HepG2 (cell line): ENCODE data around the gene CLDN16. TPM values are rescaled to one million over a fixed set of nuclear protein-coding genes. Genes with fewer than 3 reads are reported as not detected.

Experiments used
- ATAC-seq: fragments of 200-7000 bp; cut with Tn5 transposase; 3 replicates; pipeline ENCODE4 v1.9.1; 2020; ENCODE audit warnings: mild to moderate bottlenecking, moderate library complexity
- BruUV-seq: library from RNA; stranded (reverse); fragments of 400-500 nt; replicated peaks from 2 replicates; lab custom pipeline; 2021; lab: Mats Ljungman, UMichigan
- CTCF ChIA-PET: fragments of 300-600 bp; formaldehyde crosslinking; extraction: SDS; loops from one replicate; lab custom pipeline; 2021; ENCODE audit warnings: low total read pairs, inconsistent platforms, low intra/inter-chr PET ratio; lab: Yijun Ruan, JAX
- POLR2A ChIA-PET: fragments of 350-600 bp; sonication (Branson Sonifier 250); formaldehyde crosslinking; loops from one replicate; lab custom pipeline; 2020; ENCODE audit warnings: antibody characterized with exemption, inconsistent platforms; lab: Yijun Ruan, JAX
- DNase-seq: peaks from one replicate; pipeline ENCODE4 v3.0.0-alpha.2; 2015; ENCODE audit warnings: low spot score
- FAIRE-seq: peaks from 3 replicates; lab custom pipeline; 2011; peaks lifted over from hg19 to GRCh38; lab: Jason Lieb, UNC
- H2AFZ ChIP-seq: one replicate; pipeline ENCODE4 v1.6.1; 2011; ENCODE audit warnings: low read length, inconsistent platforms
- H3K27ac ChIP-seq: fragments of 300-600 bp; 3 replicates; pipeline ENCODE4 v1.8.0; 2011; ENCODE audit warnings: mixed run types, mild to moderate bottlenecking, mixed read lengths, low read length, inconsistent platforms; ENCODE audit not compliant: insufficient read depth; ENCODE audit errors: extremely low read length
- H3K27me3 ChIP-seq, 2 experiments: fragments of 200-600 bp in 1 of 2; 2 replicates in 1 of 2; 3 replicates in 1 of 2; pipeline versions ENCODE4 v1.6.0 to v1.8.0; 2011; ENCODE audit warnings: low read length in 2 of 2, mild to moderate bottlenecking in 2 of 2, moderate library complexity in 2 of 2, inconsistent platforms in 1 of 2; ENCODE audit not compliant: insufficient read depth in 2 of 2, control insufficient read depth in 1 of 2
- H3K36me3 ChIP-seq, 2 experiments: fragments of 200-600 bp in 1 of 2; replicated peaks in 1 of 2; 2 replicates in 1 of 2; 3 replicates in 1 of 2; pipeline versions ENCODE4 v1.5.1 to v1.8.0; 2011; ENCODE audit warnings: low read length in 2 of 2, inconsistent platforms in 1 of 2; ENCODE audit not compliant: insufficient read depth in 2 of 2, control insufficient read depth in 1 of 2
- H3K4me1 ChIP-seq: 2 replicates; pipeline ENCODE4 v1.5.1; 2012; ENCODE audit warnings: low read length, inconsistent platforms; ENCODE audit not compliant: insufficient read depth
- H3K4me2 ChIP-seq: 2 replicates; pipeline ENCODE4 v1.6.0; 2011; ENCODE audit warnings: low read depth, low read length, inconsistent platforms
- H3K4me3 ChIP-seq, 3 experiments: fragments of 200-600 bp in 1 of 3; sonication (generic), shearing (Covaris generic) in 1 of 3; replicated peaks in 1 of 3; 2 replicates each; pipeline ENCODE4 v1.5.1; 2011 to 2016; ENCODE audit warnings: low read length in 3 of 3, inconsistent platforms in 2 of 3, low read depth in 2 of 3, mild to moderate bottlenecking in 2 of 3, control low read depth in 1 of 3, mixed read lengths in 1 of 3; ENCODE audit not compliant: insufficient read depth in 1 of 3
- H3K79me2 ChIP-seq: one replicate; pipeline ENCODE4 v1.6.1; 2011; ENCODE audit warnings: low read length, inconsistent platforms; ENCODE audit not compliant: insufficient read depth
- H3K9ac ChIP-seq: 2 replicates; pipeline ENCODE4 v1.6.0; 2011; ENCODE audit warnings: mild to moderate bottlenecking, low read depth, low read length, inconsistent platforms; ENCODE audit not compliant: insufficient read depth
- H3K9me3 ChIP-seq: 2 replicates; pipeline ENCODE4 v1.5.1; 2012; ENCODE audit warnings: mild to moderate bottlenecking, low read length
- H4K20me1 ChIP-seq: 2 replicates; pipeline ENCODE4 v1.6.0; 2011; ENCODE audit warnings: inconsistent platforms, mild to moderate bottlenecking, low read length, moderate library complexity; ENCODE audit not compliant: insufficient read depth
- ATF1 ChIP-seq: IDR thresholded peaks from 2 replicates; pipeline ENCODE4 v1.6.1; 2016; ENCODE audit warnings: mild to moderate bottlenecking, control low read depth
- DMAP1 ChIP-seq: IDR thresholded peaks from 2 replicates; pipeline ENCODE4 v1.6.1; 2016
- KLF12 ChIP-seq: sonication (generic); formaldehyde crosslinking; IDR thresholded peaks from 2 replicates; pipeline ENCODE4 v1.4.0; 2020; ENCODE audit warnings: missing genetic modification reagents, borderline replicate concordance
- KMT2B ChIP-seq: IDR thresholded peaks from 2 replicates; pipeline ENCODE4 v1.6.1; 2016; ENCODE audit warnings: missing genetic modification reagents, missing compliant biosample characterization
- MAFF ChIP-seq: IDR thresholded peaks from 2 replicates; pipeline ENCODE4 v1.6.1; 2011; ENCODE audit warnings: low read depth, low read length, improper control_type of control experiment
- MAFK ChIP-seq, 2 experiments: IDR thresholded peaks in 1 of 2; conservative IDR thresholded peaks in 1 of 2; 2 replicates each; pipeline ENCODE4 v1.6.1; 2011; ENCODE audit warnings: improper control_type of control experiment in 2 of 2, low read length in 2 of 2
- MATR3 ChIP-seq: sonication (generic); formaldehyde crosslinking; IDR thresholded peaks from 2 replicates; pipeline ENCODE4 v1.4.0; 2020; ENCODE audit warnings: missing genetic modification reagents
- ONECUT2 ChIP-seq: sonication (generic); formaldehyde crosslinking; IDR thresholded peaks from 2 replicates; pipeline ENCODE4 v1.4.0; 2020; ENCODE audit warnings: missing genetic modification reagents
- PHF8 ChIP-seq: sonication (generic); formaldehyde crosslinking; IDR thresholded peaks from 2 replicates; pipeline ENCODE4 v1.5.0; 2020; ENCODE audit warnings: missing genetic modification reagents
- PRPF4 ChIP-seq: fragments of 200-400 bp; formaldehyde crosslinking; IDR thresholded peaks from 2 replicates; pipeline ENCODE4 v1.6.1; 2016; ENCODE audit warnings: low read length, low read depth; ENCODE audit not compliant: poor library complexity, severe bottlenecking
- SAFB2 ChIP-seq: sonication (generic); formaldehyde crosslinking; IDR thresholded peaks from 2 replicates; pipeline ENCODE4 v1.5.1; 2020; ENCODE audit warnings: missing genetic modification reagents, low read depth, mild to moderate bottlenecking, borderline replicate concordance
- TCF7L2 ChIP-seq: IDR thresholded peaks from 2 replicates; pipeline ENCODE4 v1.6.1; 2011; ENCODE audit warnings: mild to moderate bottlenecking, low read depth, low read length, moderate library complexity
- THYN1 ChIP-seq: sonication (generic); formaldehyde crosslinking; IDR thresholded peaks from 2 replicates; pipeline ENCODE4 v1.8.1; 2023; ENCODE audit warnings: low read depth, mild to moderate bottlenecking, moderate library complexity, missing genetic modification reagents, borderline replicate concordance
- ZGPAT ChIP-seq: IDR thresholded peaks from 2 replicates; pipeline ENCODE4 v1.6.1; 2016; ENCODE audit warnings: mild to moderate bottlenecking
- ZNF136 ChIP-seq: sonication (generic); formaldehyde crosslinking; IDR thresholded peaks from 2 replicates; pipeline ENCODE4 v1.8.1; 2022; ENCODE audit warnings: low read depth, mild to moderate bottlenecking, moderate library complexity, missing genetic modification reagents
- ZNF264 ChIP-seq: sonication (generic); formaldehyde crosslinking; IDR thresholded peaks from 2 replicates; pipeline ENCODE4 v1.4.0; 2020; ENCODE audit warnings: missing genetic modification reagents
- ZNF782 ChIP-seq: sonication (generic); formaldehyde crosslinking; IDR thresholded peaks from 2 replicates; pipeline ENCODE4 v1.4.0; 2020; ENCODE audit warnings: missing genetic modification reagents, mild to moderate bottlenecking, borderline replicate concordance
- ZNF891 ChIP-seq: sonication (generic); formaldehyde crosslinking; IDR thresholded peaks from 2 replicates; pipeline ENCODE4 v1.5.0; 2020; ENCODE audit warnings: mild to moderate bottlenecking, missing genetic modification reagents
- ZSCAN20 ChIP-seq: sonication (generic); formaldehyde crosslinking; IDR thresholded peaks from 2 replicates; pipeline ENCODE4 v1.4.0; 2020; ENCODE audit warnings: missing genetic modification reagents, mild to moderate bottlenecking, borderline replicate concordance
- WGBS: methylation state at CpG from one replicate; pipeline ENCODE4 v1.1.6; 2017; ENCODE audit warnings: low lambda C conversion rate; 5-methylcytosine and 5-hydroxymethylcytosine counted together
- in situ Hi-C: cut with HindIII; loops from 2 replicates; pipeline ENCODE4 v1.10.0; 2017; ENCODE audit warnings: low pct_unique_long_range_greater_than_20kb; ENCODE audit not compliant: extremely low pct_ligation_motif_present
- intact Hi-C: fragments of 100-400 bp; cut with micrococcal nuclease; formaldehyde crosslinking; loops from one replicate; pipeline ENCODE4 v1.10.0; 2022; ENCODE audit not compliant: unreplicated experiment
- polyA plus RNA-seq, 8 experiments: library from polyadenylated mRNA; depleted of rRNA in 3 of 8; stranded (reverse) in 7 of 8; unstranded in 1 of 8; fragments of >200 nt; fragmentation: Illumina TruSeq in 4 of 8; extraction: Trizol in 4 of 8; gene quantifications; 2 replicates each; pipeline versions ENCODE4 v1.2.1 to v1.2.3, GENCODE V29; 2011 to 2016; ENCODE audit warnings: low read depth in 4 of 8, missing spikeins in 1 of 8, mixed read lengths in 1 of 8; ENCODE audit not compliant: insufficient read depth in 1 of 8
- total RNA-seq, 5 experiments: library from RNA; depleted of rRNA; stranded (reverse); fragments of >200 nt; fragmentation: Illumina TruSeq; extraction: Trizol; gene quantifications; 2 replicates each; pipeline ENCODE4 v1.2.3, GENCODE V29; 2016; ENCODE audit warnings: low read depth in 1 of 5
- TF ChIP-seq, protein P1 (sequence below): IDR thresholded peaks from 2 replicates; pipeline ENCODE4 v1.6.1; 2012; ENCODE audit warnings: low read depth, low read length, improper control_type of control experiment

CLDN16 gene
- total and polyA plus RNA-seq, 2 of the 13 experiments (the other 11 are each of a cell fraction or from before 2014, with no cell fraction given), result 0.13 to 0.24 TPM

DNA sequence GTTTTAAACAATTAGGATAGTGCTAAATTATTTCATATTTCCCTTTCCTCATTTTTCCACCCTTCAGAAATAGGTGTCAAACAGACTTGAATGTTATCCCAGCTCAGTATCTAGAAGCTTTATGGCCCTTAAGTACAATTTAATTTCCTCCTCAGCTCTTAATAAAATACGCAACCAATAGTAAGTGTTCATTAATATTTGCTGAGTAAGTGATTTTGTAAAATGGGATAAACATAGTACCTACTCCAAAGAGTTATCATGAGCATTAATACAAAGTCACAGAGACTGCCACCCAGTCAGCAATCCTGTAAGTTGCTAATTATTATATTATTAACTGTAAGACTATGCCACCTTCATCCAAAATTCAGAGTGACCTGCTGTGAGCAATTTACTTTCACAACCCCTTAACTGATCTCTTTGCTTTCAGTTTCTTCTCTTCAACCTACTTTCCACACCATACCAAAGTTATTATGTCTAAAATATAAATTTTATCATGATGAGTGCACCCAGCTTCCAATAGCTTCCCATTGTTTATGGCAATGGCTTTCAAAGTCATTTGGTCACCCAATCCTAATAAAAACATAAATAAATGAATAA, 35.0 kb upstream of the CLDN16 start:
- no peak for ATAC-seq
- H2AFZ ChIP-seq, result no peak overlapping the region
- H3K27ac ChIP-seq, result no peak overlapping the region
- H3K36me3 ChIP-seq, result no peaks in the 10 kb centered on the region
- intact Hi-C loops, result no loop called here
- H3K79me2 ChIP-seq, result no peaks in the 10 kb centered on the region
- H3K9ac ChIP-seq, result no peak overlapping the region
- no peak for TF ChIP-seq KLF12
- no peak for TF ChIP-seq THYN1
- peak; percentile 98 for TF ChIP-seq MAFF
- TF ChIP-seq MAFK (conservative IDR thresholded peaks at IDR 0.05 in 1 of 2, IDR thresholded peaks at IDR 0.05 in 1 of 2; ENCODE audit: low read length in 2 of 2), result peak; percentile 96 to 99
- no peak for TF ChIP-seq DMAP1
- TF ChIP-seq SAFB2 (CRISPR knock-in tag), result no peak
- no peak for TF ChIP-seq ZNF891
- no peak for TF ChIP-seq MATR3 (CRISPR knock-in tag)
- no peak for TF ChIP-seq ONECUT2
- ChIA-PET POLR2A (no interaction called here), CTCF (no interaction called here)
- no peak for FAIRE-seq
- H3K4me3 ChIP-seq, result no peak overlapping the region
- H4K20me1 ChIP-seq, result no peaks in the 10 kb centered on the region
- in situ Hi-C loops, result no loop called here
- DNase-seq, result no peak
- no peaks in the 10 kb centered on the region for H3K9me3 ChIP-seq
- no TSS peak for BruUV-seq
- no peaks in the 10 kb centered on the region for H3K27me3 ChIP-seq
- WGBS, result 100% methylated on average over 1 of the region's 1 CpG
- H3K4me2 ChIP-seq, result no peak overlapping the region
- 0 out of 2 replicates have a peak, but pooled peaks cover 8% of the 10 kb centered on the region for H3K4me1 ChIP-seq

- Histone ChIP-seq H3K4me1 (peaks cover 21% of the 10 kb centered on the region), H3K9me3 (no peaks in the 10 kb centered on the region), H3K79me2 (no peaks in the 10 kb centered on the region), H3K27me3 (no peaks in the 10 kb centered on the region), H4K20me1 (no peaks in the 10 kb centered on the region), H2AFZ (no peak overlapping the region), H3K9ac (no peak overlapping the region), H3K36me3 (no peaks in the 10 kb centered on the region), H3K4me3 (no peak overlapping the region), H3K27ac (no peak overlapping the region), H3K4me2 (no peak overlapping the region)
- no peak for DNase-seq
- ATAC-seq, result no peak
- intact Hi-C loops (no loop called here), in situ Hi-C loops (no loop called here)
- ChIA-PET POLR2A (no interaction called here), CTCF (no interaction called here)
- no peak for FAIRE-seq
- no TSS peak for BruUV-seq
- TF ChIP-seq TCF7L2, result no peak
- no peak for TF ChIP-seq KMT2B
- TF ChIP-seq PRPF4, result no peak
- no peak for TF ChIP-seq ZNF264
- no peak for TF ChIP-seq PHF8 (CRISPR knock-in tag)
- no peak for TF ChIP-seq ZNF136 (CRISPR knock-in tag)
- TF ChIP-seq ATF1 (CRISPR knock-in tag), result no peak
- no peak for TF ChIP-seq ZNF782 (CRISPR knock-in tag)
- no peak for TF ChIP-seq ZSCAN20 (CRISPR knock-in tag)
- TF ChIP-seq, protein P1, sequence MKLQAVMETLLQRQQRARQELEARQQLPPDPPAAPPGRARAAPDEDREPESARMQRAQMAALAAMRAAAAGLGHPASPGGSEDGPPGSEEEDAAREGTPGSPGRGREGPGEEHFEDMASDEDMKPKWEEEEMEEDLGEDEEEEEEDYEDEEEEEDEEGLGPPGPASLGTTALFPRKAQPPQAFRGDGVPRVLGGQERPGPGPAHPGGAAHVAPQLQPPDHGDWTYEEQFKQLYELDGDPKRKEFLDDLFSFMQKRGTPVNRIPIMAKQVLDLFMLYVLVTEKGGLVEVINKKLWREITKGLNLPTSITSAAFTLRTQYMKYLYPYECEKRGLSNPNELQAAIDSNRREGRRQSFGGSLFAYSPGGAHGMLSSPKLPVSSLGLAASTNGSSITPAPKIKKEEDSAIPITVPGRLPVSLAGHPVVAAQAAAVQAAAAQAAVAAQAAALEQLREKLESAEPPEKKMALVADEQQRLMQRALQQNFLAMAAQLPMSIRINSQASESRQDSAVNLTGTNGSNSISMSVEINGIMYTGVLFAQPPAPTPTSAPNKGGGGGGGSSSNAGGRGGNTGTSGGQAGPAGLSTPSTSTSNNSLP, result no peak
- TF ChIP-seq ZGPAT (CRISPR knock-in tag), result no peak
Measured at GRCh38 chr3:190356246-190356645, 31.7 kb upstream of the CLDN16 start.
